GM18907 (cell line): ENCODE data around the gene TPP2.

ENCODE experiments used
- ATAC-seq: cut with Tn5 transposase; IDR thresholded peaks from one replicate; pipeline ENCODE4 v1.9.1; 2021; ENCODE audit warnings: mild to moderate bottlenecking, moderate library complexity; ENCODE audit not compliant: unreplicated experiment

TPP2 gene

GRCh38 chr13:102692491-102692826, 95.7 kb downstream of the TPP2 start:
- ATAC-seq: no peak

DNA sequence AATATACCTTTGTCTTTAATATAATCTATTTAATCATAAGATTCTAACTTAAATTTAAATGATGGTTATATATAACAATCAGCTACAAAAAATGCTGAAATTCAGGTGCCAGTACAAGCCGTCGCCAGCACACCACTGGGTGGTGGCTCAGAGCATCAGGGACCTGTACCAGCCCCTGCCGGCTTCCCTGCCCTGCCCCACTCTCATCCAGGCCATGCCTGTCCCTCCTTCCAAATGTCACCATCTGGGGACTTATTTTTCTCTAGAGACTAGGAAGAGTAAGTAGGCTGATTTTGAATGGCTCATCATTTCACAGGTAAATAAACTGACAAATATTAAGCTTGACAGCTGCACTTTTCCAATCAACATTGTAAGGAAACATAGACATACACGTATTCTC, 96.5 kb downstream of the TPP2 start:
- ATAC-seq: no peak

- no peak for ATAC-seq
Measured at GRCh38 chr13:102693776-102694175, 97.0 kb downstream of the TPP2 start.

DNA sequence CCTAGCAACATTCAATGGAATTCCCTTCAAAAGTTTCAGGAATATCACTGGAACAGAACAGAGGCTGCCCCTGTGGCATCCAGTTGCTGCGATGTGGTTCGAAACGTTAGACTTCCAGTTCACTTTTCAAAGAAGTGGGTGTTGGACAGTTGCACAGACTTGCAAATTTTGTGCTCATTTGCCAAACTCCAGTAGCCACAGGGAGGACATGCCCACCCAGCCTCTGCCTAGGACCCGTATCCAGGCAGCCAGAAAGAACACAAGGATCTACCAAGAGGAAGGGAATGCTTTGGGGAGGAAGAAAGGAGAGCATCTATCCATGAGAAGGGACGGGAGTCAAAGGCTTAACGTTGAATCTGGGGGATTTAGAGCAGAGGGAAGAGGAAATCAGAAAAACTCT, 98.2 kb downstream of the TPP2 start, which contains the start of gene METTL21C:
TSS of gene METTL21C (minus strand) at position 108 of the 400 bp plus-strand sequence. CDS start 546 bp downstream, outside the sequence.
- ATAC-seq: no peak

DNA sequence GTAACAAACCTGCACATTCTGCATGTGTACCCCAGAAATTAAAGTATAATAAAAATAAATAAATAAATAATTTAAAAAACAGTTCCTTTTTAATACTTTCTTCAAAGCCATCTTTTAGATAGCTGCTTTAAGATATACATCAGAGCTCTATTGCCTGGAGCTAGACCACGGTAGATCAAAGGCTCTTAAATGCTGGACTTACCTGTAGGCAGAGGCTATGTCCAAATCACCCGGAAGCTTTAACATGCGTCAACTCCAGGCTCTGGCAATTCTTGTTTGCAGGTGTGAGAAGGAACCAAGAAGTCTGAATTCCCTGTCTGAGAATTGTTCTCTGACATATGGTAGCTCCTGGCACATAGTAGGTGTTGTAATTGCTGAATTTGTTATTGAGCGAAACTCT, 99.7 kb downstream of the TPP2 start:
- no peak for ATAC-seq

DNA sequence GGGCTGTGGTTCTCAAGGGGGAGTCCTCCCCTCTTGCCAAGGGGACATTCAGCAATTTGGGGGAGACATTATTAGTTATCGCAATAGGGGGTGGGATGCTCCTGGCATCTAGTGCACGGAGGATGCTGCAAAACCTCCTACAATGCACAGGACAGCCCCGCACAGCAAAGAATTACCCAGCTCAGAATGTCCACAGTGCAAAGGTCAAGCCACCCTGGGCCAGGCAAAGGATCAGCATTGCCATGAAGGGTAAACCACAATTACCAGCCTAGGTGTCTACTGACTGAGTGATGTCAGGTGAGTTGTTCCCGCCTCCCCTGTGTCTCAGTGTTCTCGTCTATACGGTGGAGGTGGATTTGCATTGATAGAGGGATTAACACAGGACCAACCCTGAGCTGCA, 100.5 kb downstream of the TPP2 start:
- no peak for ATAC-seq

DNA sequence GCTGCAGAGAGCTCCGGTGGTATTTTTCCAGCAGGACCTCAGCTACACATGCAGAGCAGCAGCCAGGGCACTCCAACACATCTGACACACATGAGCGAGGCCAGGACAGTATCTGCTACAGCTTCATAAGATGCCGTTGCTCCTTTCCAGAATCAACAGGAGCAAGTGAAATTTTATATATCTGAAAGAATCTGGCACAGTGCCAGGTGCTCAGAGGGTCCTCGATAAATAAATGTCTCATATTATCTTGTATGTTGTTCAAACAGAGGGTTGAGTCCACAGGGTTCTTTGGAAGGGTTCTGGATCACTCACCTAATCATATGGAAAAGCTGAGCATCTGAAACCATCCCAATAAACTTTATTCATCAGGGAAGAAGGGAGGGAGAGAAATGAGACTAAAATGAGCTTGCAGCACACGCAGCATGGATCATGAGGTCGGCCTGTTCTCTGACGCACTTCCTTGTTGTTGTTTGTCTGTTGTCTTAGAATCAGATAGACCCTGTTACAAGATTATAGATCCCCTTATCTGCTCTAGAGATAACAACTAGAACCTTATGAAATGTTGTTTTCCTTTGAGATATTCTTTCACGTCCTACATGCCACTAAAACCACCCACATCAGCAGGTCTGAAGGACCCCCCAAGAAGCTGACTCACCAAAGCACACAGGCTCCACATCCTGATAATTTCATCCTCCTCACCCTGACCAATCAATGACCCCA, 101.3 kb downstream of the TPP2 start:
- no peak for ATAC-seq

GRCh38 chr13:102698649-102698980, 101.8 kb downstream of the TPP2 start:
- no peak for ATAC-seq

GRCh38 chr13:102699504-102699903, 102.7 kb downstream of the TPP2 start:
- no peak for ATAC-seq

DNA sequence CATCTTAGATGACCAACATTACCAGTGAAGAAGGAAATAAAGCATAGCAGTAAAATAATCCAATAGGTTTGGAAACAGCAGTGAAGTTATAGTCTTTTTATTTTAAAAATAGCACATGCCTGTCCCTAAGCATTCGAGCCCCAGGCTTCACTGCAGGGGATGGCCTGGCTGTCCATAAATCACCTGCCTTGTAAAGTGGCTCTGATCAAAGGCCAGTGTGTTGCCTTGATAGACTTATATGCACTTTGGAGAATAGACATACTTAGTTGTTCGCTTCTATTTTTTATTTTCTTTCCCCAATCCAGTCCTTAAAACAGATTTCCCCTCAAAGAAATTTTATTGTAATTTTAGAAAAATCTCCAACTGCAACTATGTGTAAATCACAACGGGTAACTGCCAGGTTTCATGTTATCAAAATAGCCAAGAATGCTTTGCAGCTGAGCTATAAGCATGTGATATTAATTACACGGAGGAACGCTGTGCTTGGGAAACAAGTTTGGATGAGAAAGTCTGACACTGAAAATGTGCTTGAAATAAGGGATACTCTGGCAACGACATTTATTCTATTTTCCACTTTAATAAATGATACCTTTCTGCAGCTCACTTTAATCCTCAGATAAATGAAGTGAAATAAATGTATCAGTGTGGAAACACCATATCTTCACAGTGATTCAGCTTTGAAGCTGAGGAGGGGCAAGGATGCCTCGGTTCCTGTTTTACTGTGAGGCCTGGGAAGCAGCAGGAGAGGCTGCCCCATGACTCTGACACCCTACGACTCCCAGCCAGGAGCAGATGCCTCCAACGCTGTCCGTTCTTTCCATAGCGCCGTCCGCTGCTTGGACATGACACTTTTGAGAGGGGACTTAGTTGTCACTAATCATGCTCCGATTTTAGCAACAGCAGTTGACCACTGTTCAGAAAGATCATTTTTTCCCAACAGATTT, 103.6 kb downstream of the TPP2 start:
- no peak for ATAC-seq

GRCh38 chr13:102701331-102701730, 104.5 kb downstream of the TPP2 start:
- ATAC-seq: no peak

GRCh38 chr13:102702965-102703725, 106.4 kb downstream of the TPP2 start:
- no peak for ATAC-seq

- no peak for ATAC-seq
Measured at GRCh38 chr13:102703726-102704035, 106.9 kb downstream of the TPP2 start.

- no peak for ATAC-seq
Measured at GRCh38 chr13:102704238-102705058, 107.7 kb downstream of the TPP2 start.

GRCh38 chr13:102707467-102707866, 110.7 kb downstream of the TPP2 start:
- ATAC-seq: no peak

GRCh38 chr13:102708211-102708610, 111.4 kb downstream of the TPP2 start:
- ATAC-seq: no peak

- no peak for ATAC-seq
Measured at GRCh38 chr13:102708991-102709390, 112.2 kb downstream of the TPP2 start.

- ATAC-seq: no peak
Measured at GRCh38 chr13:102709536-102709935, 112.8 kb downstream of the TPP2 start.

DNA sequence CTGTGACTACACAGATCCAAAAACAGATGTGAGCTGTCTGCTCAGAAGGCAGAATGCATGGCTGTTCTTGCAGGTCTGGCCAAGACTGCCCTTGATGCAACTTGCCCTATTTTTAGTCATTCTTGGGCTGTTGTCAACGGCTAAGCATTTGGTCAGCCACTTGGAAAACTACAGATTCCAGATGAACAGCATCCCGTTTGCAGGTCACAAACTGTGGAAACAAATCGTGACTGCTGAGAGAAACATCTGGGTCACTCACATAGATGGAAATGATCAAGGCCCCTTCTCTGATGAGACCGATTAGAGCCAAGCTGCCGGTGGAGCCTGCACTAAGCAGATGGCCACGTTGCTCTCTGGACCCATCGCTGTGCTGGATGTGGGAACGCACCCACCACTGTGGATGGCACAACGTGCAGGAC, 113.5 kb downstream of the TPP2 start:
- ATAC-seq: no peak

GRCh38 chr13:102715447-102715846, 118.7 kb downstream of the TPP2 start:
- no peak for ATAC-seq

DNA sequence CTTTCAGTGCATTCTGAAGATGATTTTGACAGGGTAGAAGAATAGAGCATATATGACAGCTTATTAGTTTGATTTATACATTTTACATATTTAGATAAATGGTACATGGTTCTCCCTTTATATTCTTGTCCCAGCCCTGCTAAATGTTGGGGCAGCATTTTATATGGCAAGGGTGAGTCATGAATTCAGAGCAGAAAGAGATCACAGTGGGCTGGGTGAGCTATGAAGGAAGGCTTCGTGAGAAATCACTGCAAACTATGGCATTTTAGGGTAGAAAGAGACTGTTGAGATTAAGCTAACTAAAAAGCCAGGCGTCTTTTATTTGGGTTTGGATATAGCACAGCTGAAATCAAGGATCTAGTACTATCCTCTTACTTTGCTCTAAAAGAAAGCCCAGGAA, 122.0 kb downstream of the TPP2 start:
- ATAC-seq: no peak
